ENCODE measurements around the gene PDCD1LG2.
"Not testable (repeated sequence)": the region's sequence is repeated elsewhere in the genome, so short reads cannot be mapped to it uniquely, and the experiment has no call there.

PDCD1LG2 gene

DNA sequence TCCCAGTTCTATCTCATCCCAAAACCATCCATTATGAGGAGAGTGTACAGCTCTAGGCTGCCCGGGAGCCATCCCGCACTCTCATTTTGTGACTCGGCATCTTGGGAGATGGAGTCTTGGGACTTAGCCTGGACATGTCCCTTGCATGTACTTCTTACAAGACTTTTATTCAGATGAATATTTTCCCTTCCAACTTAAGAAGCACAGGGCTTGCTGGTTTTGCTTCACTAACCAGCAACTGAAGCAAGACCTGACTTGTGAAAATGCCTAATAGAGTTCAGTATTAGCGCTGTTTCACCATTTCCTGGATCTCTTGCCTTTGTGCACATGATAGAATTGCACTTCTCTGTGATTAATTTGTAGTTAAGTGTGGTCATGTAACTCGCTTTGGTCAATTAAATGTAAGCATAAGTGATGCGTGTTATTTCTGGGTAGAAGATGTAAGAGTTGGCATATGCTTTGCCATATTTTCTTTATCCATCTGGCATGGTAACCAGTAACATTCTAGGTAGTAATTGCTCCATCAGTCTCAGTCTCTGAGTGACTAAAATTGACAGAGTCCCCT lies 55.8 kb downstream of the PDCD1LG2 start:
- DNase-seq (ENCODE audit: low spot score): no peak

DNA sequence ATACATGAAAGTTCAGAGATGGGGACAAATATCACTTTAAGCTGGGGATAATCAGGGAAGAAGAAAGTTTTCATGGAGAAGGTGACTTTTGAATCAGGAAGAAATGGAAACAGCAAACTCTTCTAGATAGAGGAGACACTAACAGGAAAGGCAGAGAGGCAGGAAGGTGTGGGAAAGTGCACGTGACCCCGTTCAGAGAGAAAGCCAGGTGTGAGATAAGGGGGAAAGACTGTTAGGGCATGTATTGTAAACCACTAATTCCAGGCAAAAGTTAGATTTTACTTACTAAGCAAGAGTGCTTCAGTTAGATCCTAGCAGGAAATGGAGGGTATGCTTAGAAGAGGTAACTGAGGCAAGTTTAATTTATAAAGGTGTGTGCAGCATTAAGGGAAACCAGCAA lies 58.5 kb downstream of the PDCD1LG2 start:
- DNase-seq (ENCODE audit: low spot score): no peak

DNA sequence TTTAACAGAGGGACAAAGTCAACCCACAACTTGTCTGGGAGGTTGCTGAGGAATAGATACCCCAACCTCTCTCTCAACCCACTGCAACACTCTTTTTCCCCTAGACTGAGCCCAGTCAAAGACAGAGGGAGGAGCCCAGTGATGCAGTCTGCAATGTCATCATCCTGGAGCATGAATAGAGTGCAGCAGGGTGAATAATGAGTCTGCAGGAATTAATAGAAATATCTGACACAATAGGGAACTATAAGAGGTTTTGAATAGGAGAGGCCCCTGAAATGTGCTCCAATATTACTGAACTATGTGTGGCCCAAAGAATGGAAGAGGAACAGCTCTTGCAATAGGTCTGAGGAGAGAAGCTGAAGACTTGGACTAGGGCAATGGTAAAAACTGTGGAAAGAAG lies 59.1 kb downstream of the PDCD1LG2 start:
- no peak for DNase-seq (ENCODE audit: low spot score)

DNA sequence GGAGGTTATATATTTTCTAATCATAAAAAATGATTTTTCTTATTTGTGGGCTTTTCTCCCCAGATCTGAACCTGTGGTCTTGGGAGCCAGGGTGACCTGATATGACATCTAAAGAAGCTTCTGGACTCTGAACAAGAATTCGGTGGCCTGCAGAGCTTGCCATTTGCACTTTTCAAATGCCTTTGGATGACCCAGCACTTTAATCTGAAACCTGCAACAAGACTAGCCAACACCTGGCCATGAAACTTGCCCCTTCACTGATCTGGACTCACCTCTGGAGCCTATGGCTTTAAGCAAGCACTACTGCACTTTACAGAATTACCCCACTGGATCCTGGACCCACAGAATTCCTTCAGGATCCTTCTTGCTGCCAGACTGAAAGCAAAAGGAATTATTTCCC lies 59.6 kb downstream of the PDCD1LG2 start:
- DNase-seq (ENCODE audit: low spot score): no peak

DNA sequence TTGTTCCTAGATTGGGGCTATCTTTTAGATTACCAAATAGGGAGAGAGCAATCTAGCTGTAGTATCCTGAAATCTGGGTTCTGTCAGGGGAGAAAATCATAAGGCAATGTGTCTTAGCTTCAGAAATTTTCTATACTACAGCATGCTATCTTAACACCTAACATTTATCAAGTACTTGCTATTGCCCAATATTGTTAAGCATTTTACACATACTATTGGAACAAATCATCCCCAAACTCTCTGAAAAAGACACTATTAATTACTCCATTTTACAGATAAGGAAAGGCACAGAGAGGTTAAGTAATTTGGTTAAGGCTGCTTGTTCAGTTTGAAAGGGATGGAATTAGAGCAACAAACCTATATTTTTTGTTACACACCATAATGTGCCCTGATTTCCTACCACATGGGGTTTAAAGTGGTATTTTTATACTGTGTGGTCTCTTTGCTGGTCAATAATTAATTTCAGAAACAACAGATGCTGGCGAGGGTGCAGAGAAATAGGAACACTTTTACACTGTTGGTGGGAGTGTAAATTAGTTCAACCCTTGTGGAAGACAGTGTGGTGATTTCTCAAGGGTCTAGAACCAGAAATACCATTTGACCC lies 61.4 kb downstream of the PDCD1LG2 start:
- DNase-seq (ENCODE audit: low spot score): no peak

DNA sequence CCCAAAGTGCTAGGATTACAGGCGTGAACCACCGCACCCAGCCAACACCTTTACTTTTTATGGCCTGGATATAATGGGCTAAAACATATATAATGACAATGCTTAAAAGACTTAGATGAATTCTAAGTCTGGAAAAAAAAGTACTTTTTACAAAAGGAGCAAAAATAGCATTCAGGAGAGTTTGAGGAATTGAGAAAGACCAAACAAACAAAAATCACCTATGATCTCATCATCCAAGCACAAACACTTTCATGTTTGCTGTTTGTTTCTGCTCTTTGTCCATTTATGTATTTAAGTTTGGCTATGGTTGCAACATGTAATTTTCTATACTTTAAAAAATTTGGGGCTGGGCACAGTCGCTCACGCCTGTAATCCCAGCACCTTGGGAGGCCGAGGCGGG lies 63.8 kb downstream of the PDCD1LG2 start:
- no peak for DNase-seq (ENCODE audit: low spot score)

DNA sequence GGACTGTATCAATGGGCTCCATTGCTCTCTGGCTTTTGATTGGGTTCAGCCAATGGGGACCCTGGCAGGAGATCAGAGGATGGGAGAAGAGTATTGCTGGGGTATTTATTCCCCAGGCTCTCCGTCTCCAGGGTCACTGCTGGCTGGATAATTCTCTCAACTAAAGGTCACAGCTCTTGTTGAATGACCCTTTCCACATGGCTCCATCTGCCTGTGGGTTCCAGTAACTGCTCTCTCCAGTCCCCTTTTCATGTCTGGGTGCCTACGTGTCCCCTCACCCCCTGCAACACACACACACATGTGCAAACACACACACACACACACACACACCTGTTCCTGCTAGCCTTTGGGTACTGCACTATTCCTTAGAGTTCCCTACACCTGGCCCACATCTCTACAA lies 64.7 kb downstream of the PDCD1LG2 start:
- no peak for DNase-seq (ENCODE audit: low spot score)

DNA sequence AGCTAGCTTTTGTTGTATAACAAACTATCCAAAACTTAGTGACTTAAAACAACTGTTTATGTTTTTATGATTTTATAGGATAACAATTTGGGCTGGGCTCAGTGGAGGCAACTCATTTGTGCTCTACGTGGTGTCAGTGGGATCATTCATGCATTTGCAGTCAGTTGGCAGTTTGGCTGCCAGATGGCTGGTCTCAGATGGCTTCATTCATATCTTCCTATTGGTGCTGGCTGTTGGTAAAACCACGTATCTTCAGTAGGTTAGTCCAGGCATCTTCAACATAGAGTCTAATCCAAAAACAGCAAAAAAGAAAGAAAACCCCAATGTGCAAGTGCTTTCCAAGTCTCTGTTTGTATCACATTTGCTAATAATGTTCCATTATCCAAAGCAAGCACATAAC lies 66.9 kb downstream of the PDCD1LG2 start:
- DNase-seq (ENCODE audit: low spot score): no peak

DNA sequence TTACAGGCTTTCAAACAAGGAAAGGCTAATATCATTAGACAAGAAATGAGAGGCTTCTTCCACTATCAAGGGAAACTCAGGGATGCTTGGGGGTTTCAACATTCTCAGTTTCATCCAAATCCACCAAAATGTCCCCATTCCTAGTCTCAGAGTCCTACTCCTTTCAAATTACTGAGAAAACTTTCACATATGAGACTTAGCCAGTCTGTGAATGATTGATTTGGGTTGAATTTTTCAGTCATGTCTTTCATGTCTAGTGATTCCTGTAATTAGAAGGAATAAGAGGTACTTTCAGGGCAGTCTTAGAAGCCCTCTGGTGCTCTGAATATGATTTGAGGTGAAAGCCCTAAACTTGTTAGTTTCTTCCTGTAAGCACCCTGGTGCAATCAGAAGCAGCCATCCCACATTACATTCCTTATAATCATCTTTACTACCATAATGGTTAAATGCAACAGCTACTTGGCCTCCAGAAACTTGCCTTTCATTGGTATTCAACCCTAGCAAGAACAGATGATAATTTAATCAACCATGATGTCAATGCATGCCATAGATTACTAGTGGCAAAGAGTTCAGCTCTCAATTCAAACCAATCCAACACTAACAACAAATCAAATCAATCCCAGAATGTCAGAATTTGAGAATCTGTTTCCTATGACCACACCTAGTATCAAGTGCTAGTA lies 67.8 kb downstream of the PDCD1LG2 start:
- no peak for DNase-seq (ENCODE audit: low spot score)

DNA sequence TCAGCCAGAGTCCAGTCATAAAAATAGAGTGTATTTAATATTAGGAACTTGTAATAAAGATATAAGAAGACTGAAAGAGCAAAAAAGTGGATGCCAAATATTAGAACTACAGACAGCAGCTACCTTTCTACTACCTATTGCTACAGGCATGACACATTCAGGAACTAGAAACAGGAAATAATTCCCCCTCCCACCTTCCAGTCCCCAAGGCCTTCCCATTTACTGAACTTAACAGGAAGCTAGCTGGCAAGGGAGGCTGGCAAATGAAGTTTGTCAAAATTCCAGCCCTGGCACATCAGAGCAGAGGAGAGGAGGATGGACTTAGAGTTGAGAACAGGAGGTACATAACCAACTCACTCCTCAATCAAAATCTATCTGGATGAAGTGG lies 68.4 kb downstream of the PDCD1LG2 start:
- DNase-seq (ENCODE audit: low spot score): no peak

DNA sequence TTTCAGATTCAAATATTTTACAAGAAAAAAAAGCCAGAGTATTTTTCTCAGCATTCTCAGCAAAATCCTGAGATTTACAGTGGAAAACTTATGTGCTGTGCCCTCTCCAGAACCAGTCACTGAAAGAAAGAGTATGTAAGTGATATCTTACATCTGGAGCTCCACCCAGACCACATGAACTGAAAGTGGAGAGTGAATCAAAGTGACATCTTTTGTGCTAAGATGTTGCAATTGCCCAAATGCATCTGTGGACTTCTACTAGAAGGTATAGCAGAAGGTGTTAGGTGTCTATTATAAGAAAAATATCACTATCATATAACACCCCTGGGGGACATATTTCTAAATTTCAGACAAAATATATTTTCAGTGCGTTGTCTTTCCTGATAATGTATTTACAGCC lies 69.5 kb downstream of the PDCD1LG2 start:
- no peak for DNase-seq (ENCODE audit: low spot score)

DNA sequence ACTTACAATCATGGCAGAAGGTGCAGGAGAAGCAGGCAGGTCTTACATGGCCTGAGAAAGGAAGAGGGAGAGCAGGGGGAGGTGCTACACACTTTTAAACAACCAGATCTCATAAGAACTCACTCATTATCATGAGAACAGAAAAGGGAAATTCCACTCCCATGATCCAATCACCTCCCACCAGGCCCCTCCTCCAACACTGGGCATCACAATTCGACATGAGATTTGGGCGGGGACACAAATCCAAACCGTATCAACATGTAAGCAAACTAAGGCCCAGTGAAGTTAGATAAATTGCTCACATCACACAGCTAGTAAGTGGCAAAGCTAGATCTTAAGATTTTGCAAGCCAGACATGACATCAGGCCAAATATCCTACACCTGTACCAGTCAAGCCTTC lies 70.3 kb downstream of the PDCD1LG2 start:
- DNase-seq (ENCODE audit: low spot score): no peak

DNA sequence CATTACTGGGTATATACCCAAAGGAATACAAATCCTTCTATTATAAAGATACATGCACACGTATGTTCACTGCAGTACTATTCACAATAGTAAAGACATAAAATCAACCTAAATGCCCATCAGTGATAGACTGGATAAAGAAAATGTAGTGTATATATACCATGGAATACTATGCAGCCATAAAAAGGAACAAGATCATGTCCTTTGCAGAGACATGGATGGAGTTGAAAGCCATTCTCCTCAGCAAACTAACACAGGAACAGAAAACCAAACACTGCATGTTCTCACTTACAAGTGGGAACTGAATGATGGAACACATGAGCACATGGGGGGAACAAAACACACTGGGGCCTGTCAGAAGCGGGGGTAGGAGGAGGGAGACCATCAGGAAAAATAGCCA lies 71.4 kb downstream of the PDCD1LG2 start:
- not testable (repeated sequence) for DNase-seq (ENCODE audit: low spot score)

DNA sequence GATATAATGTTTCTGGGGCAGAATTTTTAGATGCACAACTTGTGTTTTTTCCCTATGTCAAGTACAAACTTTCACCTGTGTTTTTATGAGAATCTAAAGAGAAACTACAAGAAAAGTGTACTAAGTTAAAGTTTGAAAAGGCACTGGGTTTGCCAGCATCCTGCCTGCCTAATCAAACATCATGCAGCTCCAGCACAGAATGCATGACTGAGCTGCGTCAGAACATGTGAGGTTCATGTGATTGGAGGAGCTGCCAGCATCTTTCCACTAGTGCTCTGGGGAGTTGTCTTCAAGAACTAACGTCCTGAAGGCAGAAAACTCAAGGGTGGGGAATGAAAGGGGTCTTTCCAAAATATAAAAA lies 72.5 kb downstream of the PDCD1LG2 start:
- DNase-seq (ENCODE audit: low spot score): no peak

DNA sequence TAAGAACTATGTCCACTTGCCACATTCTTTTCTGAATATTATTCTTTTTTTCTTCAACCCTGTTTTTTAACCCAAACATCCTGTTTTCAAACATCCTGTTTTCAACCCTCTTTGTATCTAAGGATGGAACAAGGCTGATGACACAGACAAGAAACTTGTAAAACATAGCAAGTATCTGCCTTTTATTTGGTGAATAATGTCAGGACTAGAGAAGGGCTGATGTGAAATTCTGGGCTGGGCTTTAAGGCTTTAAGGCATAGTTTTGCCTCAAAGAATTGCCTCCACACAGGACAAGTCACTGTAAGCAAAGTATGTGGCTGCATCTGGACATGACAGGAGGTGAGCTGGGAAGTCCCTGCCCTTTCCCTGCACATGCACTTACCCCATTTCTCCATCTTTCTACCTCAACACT lies 76.1 kb downstream of the PDCD1LG2 start:
- no peak for DNase-seq (ENCODE audit: low spot score)

DNA sequence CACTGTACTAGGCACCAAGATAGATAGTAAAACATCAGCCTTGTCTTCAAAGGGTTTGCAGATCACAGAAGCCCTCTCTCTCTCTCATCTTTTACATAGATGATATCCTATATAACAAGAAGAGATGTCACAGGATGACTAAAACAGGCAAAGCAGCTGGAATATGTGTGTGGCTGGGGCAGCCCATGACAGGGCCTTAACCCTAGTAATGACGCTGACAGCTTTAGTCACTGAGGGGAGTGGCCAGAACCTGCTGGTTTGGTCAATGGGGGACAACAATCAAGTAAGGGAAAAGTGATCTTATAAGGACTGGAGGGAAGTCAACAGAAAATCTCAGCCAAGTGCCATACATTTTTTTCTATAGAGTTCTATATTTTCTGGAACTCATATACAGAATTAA lies 76.7 kb downstream of the PDCD1LG2 start:
- DNase-seq (ENCODE audit: low spot score): no peak

DNA sequence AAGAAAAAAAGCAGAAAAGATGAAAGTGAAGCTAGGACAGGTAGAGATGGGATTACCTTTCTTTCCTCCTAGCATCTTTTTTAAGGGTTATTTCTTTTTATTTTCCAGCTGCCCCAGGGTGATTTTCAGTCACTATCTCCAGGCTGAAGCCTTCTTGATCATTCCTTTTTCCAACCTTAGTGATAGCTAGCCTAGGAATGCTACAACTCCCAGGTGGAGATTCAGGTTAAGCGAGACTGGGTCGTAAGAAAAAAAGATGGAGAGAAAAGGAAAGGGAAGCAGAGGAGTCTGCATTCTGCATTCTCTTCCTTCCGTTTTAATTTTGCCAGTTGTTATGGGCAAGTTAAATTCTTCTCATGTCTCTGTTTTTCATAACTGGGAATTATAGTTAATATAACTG lies 81.9 kb downstream of the PDCD1LG2 start:
- no peak for DNase-seq (ENCODE audit: low spot score)

DNA sequence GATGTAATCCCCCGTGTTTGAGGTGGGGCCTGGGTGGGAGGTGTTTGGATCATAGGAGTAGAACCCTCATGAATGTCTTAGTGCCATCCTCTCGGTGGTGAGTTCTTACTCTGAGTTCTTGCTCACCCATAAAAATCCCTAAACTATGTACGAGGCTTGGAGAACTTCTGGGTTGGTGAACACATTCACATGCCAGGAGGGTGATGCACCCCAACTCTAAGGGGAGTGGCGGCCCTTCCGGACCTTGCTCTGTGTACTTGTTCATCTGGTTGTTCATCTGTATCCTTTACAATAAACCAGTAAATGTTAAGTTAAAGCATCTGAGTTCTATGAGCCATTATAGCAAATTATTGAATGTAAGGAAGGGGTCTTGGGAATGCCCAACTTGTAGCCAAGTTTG lies 82.6 kb downstream of the PDCD1LG2 start:
- no peak for DNase-seq (ENCODE audit: low spot score)

DNA sequence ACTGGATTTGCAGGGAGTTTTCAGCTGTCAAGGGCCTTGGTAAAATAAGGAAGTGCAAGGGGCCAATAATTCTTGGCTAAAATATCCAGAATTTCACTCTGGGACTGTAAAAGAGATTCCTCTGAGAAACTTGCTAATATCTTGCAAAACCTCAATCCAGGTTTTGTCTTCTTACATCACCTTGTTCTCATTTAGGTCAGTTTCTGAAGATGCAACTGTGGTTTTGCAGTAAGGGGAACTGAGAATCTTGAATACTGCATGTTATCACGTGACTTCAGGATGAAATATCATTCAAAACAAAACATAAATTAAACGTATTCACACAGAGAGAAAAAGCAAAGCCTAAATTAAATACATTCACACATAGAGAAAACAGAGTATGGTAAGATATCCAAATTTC lies 83.6 kb downstream of the PDCD1LG2 start:
- no peak for DNase-seq (ENCODE audit: low spot score)

DNA sequence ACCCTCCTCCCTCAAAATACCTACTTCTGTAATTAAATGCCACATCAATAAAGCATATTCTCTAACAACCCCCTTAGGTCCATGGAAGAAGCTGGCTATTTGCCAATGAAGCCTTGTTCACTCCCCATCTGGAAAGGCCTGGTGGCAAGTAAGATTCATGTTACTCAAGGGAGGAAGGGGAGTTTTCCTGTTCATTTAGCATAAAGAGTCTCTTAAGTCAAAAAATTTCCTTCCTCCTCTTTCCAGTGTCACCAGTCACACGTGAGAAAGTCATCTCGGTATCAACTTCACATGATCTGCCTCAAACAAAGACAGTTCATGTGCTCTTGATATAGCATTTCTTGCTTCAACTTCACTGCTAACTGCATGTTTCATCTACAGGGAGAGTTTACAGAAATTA lies 85.8 kb downstream of the PDCD1LG2 start:
- no peak for DNase-seq (ENCODE audit: low spot score)

DNA sequence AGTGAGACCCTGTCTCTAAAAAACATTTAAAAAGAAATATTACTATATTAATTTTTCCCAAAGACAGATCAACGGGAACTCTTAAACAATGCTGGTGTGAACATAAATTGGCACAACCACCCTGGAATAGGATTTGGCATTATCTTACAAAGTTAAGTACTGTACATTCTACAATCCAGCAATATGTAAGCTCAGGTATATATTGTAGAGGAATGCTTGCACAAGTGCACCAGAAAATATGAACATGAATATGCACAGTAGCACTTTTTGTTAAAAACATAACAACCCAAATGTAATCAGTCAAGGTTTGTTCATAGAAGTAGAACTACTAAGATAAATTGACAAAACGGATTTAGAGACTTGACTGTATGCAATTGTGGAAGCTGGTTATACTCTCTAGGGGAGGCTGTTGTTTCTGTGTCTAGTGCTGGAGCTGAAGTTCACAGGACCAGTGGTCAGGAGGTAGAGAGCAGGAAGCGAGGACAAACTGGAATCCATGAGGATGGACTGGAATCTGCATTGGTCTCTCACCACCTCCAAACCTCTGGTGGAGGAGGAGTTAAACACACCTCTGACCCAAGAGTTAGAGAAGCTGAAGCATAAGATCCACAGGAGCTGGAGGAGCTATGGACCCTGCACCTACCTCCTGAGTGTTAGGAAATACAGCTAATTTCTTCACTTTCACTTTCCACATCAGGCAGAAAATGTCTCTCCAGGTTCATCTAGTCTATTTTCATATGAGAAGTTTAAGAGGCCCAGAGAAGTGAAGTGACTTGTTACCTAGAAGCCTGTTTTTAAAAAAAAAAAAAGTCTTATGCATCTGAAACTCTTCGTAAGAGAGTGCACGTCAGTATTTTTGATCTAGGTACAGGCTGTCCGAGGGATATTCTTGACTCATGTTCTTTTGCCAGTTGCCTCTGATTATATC lies 98.2 kb downstream of the PDCD1LG2 start:
- DNase-seq (ENCODE audit: low spot score): no peak

DNA sequence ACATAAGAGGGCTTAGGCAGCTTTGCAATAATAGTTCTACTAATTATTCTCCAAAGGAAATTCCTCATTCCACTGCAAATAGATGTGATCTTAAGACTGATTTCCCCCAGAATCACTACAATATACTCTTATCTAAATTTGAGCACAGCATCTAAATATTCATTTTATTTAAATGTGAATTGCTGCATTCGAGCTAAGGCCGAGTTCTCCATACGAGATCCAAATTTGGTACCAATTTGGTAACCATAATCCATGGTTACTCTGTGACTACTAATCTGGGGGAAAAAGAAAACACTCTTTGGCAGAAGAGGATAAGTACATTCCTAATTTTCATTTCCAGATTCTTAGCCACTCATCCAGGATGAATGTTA lies 98.9 kb downstream of the PDCD1LG2 start:
- DNase-seq (ENCODE audit: low spot score): no peak

DNA sequence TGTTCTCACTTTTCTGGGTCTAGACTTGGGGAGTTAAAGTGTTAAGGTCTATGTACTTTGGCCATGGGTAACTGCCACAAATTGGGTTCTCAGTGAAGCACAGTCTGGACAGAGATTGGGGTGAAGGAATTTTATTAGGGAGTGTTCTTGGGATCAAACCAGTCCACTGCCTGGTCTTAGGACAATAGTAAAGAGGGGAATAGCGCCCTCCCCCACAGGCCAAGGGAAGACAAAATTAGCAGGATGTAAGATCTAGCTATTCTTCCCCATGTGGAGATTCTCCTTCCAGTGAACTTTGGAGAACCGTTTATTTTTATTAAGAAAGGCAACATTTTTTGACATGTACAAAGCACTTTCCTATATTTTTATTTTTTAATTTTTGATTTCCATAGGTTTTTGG lies 100.2 kb downstream of the PDCD1LG2 start:
- no peak for DNase-seq (ENCODE audit: low spot score)

Data from putamen (tissue), 1 donor.